NCI-H524 treated with DMSO at 0.1 percent for 48 hours (cell line): ENCODE results near the gene NPIPB8.
"Not testable (repeated sequence)": the region's sequence is repeated elsewhere in the genome, so short reads cannot be mapped to it uniquely, and the experiment has no call there.

ENCODE experiments used
- DNase-seq: peaks from one replicate; lab custom pipeline; 2025; lab: John Stamatoyannopoulos, UW

The NPIPB8 gene

GRCh38 chr16:28607116-28607623 lies 30.7 kb upstream of the NPIPB8 start:
- no peak for DNase-seq

DNA sequence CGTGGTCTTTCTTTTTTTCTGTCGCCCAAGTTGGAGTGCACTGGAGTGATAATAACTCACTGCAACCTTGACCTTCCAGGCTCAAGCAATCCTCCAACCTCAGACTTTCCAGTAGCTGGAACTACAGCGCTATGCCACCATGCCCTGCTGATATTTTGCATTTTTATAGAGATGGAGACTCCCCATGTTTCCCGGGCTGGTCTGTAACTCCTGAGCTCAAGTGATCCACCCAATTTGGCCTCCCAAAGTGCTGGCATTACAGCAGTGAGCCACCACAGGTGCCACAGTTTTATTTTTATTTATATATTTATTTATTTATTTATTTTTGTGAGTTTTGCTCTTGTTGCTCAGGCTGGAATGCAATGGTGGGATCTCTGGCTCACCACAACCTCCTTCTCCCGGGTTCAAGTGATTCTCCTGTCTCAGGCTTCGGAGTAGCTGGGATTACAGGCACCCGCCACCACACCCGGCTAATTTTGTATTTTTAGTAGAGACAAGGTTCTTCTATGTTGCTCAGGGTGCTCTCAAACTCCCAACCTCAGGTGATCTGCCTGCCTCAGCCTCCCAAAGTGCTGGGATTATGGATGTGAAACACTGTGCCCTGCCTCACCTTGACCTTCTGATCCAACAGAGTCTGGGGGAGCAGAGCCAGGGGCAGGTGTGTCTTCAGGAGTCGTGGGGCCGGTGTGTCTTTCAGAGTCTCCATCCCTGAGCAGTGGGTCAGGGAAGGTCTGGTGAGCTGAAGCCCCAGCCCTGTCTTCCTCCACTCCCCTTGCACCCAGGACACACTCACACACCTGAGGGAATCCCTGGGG lies 30.0 kb upstream of the NPIPB8 start:
- DNase-seq = not testable (repeated sequence)

DNA sequence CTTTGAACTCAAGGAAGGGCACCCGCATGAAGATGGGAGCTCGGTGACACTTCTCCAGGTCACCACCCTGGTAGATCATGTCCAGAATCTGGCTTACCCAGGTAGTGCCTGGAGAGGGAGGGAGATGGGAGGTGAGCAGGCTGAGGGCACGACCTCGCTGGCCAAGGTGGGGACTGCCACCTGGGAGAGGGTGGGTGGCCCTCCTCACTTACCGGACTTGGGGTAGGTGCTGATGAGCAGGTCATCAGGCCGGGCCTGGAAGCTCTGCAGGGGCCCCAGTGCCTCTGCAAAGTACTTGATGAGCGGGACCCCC lies 29.4 kb upstream of the NPIPB8 start:
- DNase-seq = not testable (repeated sequence)

DNA sequence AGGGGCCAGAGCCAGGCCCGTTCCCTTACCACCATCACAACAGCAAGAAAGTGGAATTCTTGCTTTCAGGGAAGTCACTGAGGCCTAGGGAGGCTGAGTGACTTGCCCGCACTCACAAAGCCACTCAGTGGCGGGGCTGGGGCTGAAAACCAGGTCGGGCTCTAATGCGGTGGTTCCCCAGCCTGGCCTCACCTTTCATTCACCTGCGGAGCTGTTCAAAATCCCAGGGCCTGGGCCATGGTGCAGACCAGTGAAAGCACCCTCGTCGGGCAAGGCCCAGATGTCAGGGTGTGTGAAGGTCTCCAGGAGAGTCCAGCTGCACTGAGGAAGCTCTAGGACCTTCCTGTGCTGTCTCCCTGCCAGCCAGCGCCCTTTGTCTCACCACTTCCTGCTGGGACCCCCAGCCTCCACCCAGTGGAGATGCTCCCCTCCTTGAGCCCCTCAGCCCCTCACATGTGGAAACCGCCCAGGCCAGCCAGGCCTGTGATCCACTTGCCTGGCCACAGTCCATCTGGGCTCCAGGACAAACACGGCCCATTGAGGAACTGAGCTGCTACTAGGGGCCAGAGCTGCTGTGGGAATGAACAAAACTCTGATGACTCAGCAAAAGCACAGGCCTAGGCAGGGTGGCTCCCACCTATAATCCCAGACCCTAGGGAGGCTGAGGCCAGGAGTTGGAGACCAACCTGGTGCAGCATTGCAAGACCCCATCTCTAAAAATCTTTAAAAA lies 28.8 kb upstream of the NPIPB8 start:
- not testable (repeated sequence) for DNase-seq

DNA sequence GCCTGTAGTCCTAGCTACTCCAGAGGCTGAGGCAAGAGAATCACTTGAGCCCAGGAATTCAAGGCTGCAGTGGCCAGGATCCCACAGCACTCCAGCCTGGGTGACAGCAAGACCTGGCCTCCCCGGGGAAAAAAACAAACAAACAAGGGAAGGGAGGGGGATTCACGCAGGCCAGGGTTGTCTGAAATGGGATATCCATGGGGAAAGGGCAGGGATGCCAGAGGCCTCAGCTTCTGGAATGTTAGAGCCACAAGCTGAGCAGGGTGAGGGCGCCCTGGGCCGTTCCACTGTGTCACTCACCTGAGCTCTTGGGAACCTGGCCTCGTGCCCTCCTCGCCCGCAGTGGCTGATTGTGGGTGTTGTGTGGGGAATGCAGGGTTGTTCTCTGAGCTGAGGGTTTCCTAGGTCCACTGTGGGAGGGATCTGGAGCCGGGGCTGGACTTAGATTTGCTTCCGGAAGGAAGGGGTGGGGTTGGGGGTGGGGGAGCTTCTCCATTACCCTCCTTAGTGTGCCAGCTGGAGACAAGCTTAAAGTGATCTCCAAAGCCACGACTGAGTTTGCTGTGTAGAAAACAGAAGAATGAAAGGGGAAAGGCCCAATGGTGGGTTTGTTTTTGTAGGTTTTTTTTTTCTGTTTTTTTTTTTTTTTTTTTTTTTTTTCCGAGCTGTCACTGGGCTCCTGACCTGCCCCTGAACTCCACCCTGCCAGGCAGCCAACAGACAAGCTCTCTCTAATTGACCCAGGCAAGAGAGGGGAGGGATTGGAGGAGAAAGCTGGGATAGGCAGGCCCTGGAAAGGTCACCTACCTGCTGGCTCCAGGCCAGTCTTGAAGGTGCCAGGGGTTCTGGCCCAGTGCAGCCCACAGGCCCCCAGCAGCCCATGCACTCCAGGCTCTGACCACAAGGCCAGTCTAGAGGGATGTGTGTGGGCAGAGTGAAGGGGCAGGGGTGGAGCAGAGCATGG lies 28.0 kb upstream of the NPIPB8 start, which contains the start of gene SULT1A1:
Gene SULT1A1 (minus strand): TSS at position 414 of the 964 bp plus-strand sequence. CDS start 1,189 bp downstream, outside the sequence.
- no peak for DNase-seq

- no peak for DNase-seq
Observed at GRCh38 chr16:28610595-28611191, 27.2 kb upstream of the NPIPB8 start.

DNA sequence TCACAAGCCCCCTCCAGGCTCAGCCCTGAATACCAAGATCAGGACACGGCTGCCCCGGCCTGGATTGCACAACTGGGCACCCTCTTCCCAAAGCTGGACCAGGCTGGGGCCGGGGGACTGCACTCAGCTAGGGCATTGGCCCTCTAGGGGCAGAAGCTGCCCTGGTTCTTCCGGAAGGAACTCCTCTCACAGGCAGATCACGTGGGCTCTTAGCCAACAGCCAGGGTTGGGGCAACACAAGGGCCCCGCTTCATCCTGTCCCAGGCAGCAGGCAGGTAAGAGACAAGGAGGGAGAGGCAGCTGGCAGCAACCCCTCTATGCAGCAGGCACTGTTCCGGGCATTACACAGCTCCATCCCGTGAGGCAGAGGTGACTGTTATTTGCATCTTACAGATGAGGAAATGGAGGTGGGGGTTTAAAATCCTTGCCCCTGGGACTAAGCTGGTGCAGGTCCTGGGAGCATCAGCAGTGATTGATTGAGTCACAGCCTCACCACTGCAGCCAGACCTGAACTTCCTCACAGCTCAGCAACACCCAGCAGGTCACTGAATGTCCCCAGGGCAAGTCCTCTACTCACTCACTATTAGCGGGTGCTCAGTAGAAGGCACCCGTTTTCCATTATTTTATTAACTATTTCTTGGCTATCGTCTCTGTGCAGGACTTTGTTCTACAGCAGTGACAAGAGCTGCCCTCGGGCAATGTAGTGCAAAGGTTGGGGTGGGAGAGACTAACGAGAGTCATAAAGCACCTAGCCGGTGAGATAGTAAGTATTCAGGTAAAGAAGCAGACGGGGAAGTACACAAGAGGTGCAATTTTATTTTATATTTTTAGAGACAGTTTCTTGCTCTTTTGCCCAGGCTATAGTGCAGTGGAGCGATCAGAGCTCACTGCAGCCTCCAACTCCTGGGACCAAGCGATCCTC lies 25.2 kb upstream of the NPIPB8 start:
- not testable (repeated sequence) for DNase-seq

DNA sequence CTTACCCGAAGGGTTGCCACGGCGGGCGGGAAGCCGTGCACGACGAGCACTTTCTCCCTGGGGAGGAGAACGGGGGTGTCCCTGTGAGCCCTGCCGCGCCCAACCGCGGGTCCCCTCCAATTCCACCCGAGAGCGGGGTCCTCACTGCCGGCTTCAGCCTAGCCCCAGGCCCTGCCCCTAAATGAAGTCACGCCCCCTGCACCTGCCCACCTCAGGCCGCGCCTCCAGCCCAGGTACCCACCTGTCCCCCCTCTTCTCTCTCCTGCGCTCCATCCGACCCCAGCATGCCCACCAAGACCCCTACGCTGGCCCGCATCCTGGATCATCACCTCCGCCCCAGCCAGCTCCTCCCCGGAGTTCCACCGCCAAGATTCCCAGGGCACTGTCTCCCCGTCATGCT lies 24.0 kb upstream of the NPIPB8 start:
- DNase-seq = not testable (repeated sequence)

- DNase-seq = not testable (repeated sequence)
Observed at GRCh38 chr16:28614561-28614960, 23.3 kb upstream of the NPIPB8 start.

DNA sequence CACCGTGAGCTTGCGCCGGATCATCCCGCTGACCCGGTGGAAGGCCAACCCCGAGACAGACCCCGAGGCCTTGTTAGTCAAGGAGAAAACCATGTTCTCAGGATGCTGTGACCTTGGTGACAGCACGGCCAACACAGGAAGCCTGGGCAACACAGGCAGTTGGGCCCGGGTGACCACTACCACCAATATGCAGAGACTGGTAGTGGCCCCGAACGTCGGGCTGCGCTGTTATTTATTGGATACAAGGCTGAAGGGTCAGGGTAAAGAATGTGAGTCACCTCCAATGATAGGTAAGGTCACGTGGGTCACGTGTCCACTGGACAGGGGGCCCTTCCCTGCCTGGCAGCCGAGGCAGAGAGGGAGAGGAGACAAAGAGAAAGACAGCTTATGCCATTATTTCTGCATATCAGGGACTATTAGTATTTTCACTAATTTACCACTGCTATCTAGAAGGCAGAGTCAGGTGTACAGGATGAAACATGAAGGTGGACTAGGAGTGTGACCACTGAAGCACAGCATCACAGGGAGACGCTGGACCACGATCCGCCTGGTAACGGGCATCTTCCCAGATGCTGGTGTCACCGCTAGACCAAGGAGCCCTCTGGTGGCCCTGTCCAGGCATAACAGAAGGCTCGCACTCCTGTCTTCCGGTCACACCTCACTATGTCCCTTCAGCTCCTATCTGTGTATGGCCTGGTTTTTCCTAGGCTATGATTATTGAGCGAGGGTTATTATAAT lies 22.2 kb upstream of the NPIPB8 start:
- peak; percentile 1 for DNase-seq

DNA sequence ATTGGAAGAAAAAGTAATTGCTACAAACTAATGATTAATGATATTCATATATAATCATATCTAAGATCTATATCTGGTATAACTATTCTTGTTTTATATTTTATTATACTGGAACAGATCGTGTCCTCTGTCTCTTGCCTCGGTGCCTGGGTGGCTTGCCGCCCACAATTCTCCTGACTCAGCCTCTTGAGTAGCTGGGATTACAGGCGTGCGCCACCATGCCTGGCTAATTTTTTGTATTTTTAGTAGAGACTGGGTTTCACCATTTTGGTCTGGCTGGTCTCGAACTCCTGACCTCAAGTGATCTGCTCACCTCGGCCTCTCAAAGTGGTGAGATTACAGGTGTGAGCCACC lies 21.7 kb upstream of the NPIPB8 start:
- not testable (repeated sequence) for DNase-seq

DNA sequence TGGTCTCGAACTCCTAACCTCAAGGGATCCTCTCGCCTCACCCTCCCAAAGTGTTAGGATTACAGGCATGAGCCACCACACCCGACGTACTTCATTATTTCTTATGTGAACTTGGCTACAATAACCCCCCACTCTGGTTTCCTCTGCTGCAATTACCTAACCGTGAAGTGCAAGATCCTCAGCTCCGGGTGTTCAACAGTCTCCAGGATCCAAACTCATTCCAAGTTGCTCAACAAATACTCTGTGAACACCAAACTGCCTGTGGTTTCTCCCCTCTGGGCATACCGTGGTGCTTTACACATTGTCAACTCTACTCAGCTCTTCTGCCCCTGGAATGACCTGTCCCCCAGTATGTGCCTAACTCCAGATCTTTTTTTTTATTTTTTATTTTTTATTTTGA lies 21.2 kb upstream of the NPIPB8 start:
- no peak for DNase-seq

- DNase-seq = no peak
Observed at GRCh38 chr16:28617874-28618273, 20.0 kb upstream of the NPIPB8 start.

DNA sequence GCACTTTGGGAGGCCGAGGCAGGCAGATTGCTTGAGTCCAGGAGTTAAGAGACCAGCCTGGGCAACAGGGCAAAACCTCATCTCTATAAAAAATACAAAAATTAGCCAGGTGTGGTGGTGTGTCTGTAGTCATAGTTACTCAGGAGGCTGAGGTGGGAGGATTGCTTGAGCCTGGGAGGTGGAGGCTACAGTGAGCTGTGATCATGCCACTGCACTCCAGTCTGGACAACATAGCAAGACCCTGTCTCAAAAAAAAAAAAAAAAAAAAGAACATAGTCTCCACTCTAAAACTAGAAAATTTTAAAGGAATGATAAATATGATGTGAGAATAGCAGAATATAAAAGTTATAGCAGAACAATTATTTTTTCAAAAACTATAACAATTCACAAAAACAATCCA lies 17.5 kb upstream of the NPIPB8 start:
- not testable (repeated sequence) for DNase-seq

DNA sequence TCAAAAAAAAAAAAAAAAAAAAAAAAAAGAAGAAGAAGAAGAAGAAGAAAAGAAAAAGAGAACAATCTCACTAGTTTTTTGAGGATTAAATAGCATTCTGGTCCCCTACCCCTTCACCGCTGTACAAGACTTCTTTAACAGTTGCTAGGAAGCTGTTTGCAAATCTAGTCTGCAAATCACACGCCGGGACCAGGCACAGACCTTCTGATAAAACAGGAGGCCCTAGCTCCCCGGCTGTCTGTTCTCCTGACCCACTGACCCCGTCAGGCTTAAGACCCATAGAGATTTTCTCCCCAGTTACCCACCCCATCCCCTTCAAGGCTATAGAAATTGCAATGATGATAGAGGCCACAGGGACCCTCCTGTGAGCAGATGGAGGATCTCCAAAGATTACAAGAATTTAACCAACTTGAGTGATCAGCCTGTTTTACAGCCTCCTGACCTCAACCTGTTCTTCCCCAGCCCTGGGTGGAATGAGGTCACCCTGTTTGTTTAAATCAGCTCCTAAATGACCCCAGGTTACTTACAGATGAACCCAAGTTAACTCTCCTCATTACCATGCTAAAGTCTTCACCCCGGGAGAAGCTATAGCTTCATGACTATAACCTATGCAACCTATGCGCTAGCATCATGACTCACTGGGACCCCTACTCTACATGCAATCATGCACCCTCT lies 16.2 kb upstream of the NPIPB8 start:
- no peak for DNase-seq

GRCh38 chr16:28622532-28623171 lies 15.2 kb upstream of the NPIPB8 start:
- not testable (repeated sequence) for DNase-seq

GRCh38 chr16:28623172-28623711 lies 14.6 kb upstream of the NPIPB8 start:
- DNase-seq = no peak

GRCh38 chr16:28630905-28631304 lies 7.0 kb upstream of the NPIPB8 start:
- DNase-seq = not testable (repeated sequence)
